HFF-Myc (cell line): ENCODE measurements around the gene TAC4.

Experiments used
- DNase-seq: peaks from one replicate; pipeline ENCODE4 v3.0.0-alpha.2; 2011; ENCODE audit warnings: low read depth; ENCODE audit errors: extremely low read depth
- H3K4me3 ChIP-seq: replicated peaks from 2 replicates; pipeline ENCODE4 v1.5.1; 2011; ENCODE audit warnings: low read depth, mild to moderate bottlenecking, control low read depth, low read length
- TF ChIP-seq, protein P1 (sequence below): IDR thresholded peaks from 2 replicates; pipeline ENCODE4 v1.5.1; 2012; ENCODE audit warnings: mild to moderate bottlenecking, low read depth, low read length, control low read depth; ENCODE audit errors: missing control alignments

The TAC4 gene

DNA sequence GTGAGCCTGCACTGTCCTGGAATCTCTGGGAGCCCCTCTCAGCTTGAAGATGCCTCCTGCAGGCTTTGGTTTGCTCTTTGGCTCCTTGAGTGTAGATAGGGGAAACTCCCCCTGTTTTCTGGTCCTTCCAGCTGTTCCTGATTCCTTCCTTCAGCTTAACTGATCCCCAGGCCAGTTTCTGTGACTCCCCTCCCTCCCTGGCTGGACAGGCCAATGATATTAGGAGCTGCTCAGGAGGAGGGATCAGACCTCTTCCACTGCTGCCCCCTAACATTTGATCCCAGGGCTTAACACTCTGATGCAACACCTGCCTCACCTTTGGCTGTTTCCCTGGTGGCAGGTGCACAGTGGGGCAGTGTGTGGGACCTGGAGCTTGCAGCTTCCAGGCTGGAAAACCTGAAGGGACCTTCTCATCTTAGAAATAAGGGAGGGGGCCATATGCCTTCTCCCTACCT, at the start of gene TAC4:
Gene TAC4, minus strand, starts transcription at position 51 of the 455 bp plus-strand sequence. CDS start 52 bp downstream, outside the sequence.
- TF ChIP-seq, protein P1, sequence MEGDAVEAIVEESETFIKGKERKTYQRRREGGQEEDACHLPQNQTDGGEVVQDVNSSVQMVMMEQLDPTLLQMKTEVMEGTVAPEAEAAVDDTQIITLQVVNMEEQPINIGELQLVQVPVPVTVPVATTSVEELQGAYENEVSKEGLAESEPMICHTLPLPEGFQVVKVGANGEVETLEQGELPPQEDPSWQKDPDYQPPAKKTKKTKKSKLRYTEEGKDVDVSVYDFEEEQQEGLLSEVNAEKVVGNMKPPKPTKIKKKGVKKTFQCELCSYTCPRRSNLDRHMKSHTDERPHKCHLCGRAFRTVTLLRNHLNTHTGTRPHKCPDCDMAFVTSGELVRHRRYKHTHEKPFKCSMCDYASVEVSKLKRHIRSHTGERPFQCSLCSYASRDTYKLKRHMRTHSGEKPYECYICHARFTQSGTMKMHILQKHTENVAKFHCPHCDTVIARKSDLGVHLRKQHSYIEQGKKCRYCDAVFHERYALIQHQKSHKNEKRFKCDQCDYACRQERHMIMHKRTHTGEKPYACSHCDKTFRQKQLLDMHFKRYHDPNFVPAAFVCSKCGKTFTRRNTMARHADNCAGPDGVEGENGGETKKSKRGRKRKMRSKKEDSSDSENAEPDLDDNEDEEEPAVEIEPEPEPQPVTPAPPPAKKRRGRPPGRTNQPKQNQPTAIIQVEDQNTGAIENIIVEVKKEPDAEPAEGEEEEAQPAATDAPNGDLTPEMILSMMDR, result no peak
- H3K4me3 ChIP-seq, result no peak within 1 kb of the TSS
- DNase-seq, result no peak

DNA sequence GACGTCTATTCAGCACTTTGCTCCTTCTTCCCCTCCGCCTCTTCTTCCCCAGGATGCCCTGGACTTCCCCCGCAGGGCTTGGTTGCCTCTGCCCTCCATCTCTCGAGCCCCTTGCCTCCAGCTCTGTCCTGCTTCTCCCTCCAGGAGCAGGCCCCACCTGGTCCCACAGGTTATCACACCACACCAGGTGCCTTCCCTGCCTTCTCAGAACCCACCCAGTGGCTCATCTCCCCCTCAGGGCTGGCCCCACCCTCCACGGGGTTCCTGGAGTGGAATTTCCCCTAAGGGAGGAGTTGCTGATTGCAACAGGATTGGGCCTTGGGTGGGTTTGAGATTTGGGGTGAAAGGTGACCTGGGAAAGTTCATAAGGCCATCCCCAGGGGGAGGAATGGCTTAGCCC, 49.0 kb upstream of the TAC4 start:
- H3K4me3 ChIP-seq, result no peak overlapping the region
- DNase-seq, result no peak
- TF ChIP-seq, protein P1, result no peak

DNA sequence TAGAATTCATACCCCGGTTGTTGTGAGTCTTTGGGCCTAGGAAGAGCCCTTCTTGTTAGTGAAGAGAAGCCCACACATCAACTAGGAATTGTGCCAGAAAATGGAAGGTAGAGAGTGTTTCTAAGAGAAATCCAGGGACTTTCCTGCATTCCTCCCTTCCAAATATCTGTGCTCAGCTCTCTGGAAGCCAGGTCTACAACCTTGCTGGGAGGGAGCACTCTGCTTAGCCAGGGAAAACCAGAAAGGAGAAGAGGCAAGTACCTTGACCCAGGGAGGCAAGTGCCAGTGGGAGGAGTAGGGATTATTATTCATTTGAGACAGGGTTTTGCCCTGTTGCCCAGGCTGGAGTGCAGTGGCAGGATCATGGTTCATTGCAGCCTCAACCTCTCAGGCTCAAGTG, 48.4 kb upstream of the TAC4 start:
- no peak overlapping the region for H3K4me3 ChIP-seq
- DNase-seq, result no peak
- TF ChIP-seq, protein P1, result no peak

- DNase-seq, result no peak
- TF ChIP-seq, protein P1, result no peak
- H3K4me3 ChIP-seq, result no peak overlapping the region
These were observed 47.9 kb upstream of the TAC4 start for GRCh38 chr17:49895812-49896211.

- H3K4me3 ChIP-seq, result no peak overlapping the region
- no peak for DNase-seq
- TF ChIP-seq, protein P1, result no peak
These were observed 46.9 kb upstream of the TAC4 start for GRCh38 chr17:49894761-49895160.

GRCh38 chr17:49891694-49892389, 44.0 kb upstream of the TAC4 start:
- H3K4me3 ChIP-seq, result no peak overlapping the region
- no peak for DNase-seq
- TF ChIP-seq, protein P1, result no peak
